HEK293 (cell line): Measurements from ENCODE around the gene PTPN9.

Experiments used
- CTCF ChIA-PET: fragments of 350-600 bp; formaldehyde crosslinking; extraction: SDS; loops from one replicate; lab custom pipeline; 2021; ENCODE audit warnings: antibody characterized with exemption; lab: Yijun Ruan, JAX
- POLR2A ChIA-PET: fragments of 300-600 bp; formaldehyde crosslinking; extraction: SDS; loops from one replicate; lab custom pipeline; 2020; ENCODE audit warnings: antibody characterized with exemption, inconsistent platforms; lab: Yijun Ruan, JAX
- H3K27ac ChIP-seq: fragments of 200-500 bp; sonication (Bioruptor generic); 2 replicates; pipeline ENCODE4 v1.5.1; 2014; ENCODE audit warnings: low read depth, low read length, control low read depth, inconsistent platforms; ENCODE audit errors: extremely low read depth
- H3K36me3 ChIP-seq, 2 experiments: fragments of 200-500 bp in 1 of 2; sonication (Bioruptor generic) in 1 of 2; 1 replicate in 1 of 2; 2 replicates in 1 of 2; pipeline ENCODE4 v1.5.1; 2014 to 2017; ENCODE audit warnings: inconsistent platforms in 2 of 2, low read length in 2 of 2; ENCODE audit not compliant: control insufficient read depth in 2 of 2, insufficient read depth in 1 of 2
- H3K4me1 ChIP-seq: fragments of 200-500 bp; sonication (Bioruptor generic); 2 replicates; pipeline ENCODE4 v1.5.1; 2014; ENCODE audit warnings: mild to moderate bottlenecking, low read length, inconsistent platforms; ENCODE audit not compliant: control insufficient read depth, insufficient read depth
- H3K4me3 ChIP-seq: 2 replicates; pipeline ENCODE4 v1.5.1; 2011; ENCODE audit warnings: low read depth, mild to moderate bottlenecking, control low read depth, low read length, moderate library complexity
- H3K9me3 ChIP-seq: fragments of 200-500 bp; sonication (Bioruptor generic); 2 replicates; pipeline ENCODE4 v1.5.1; 2014; ENCODE audit warnings: low read depth, low read length, inconsistent platforms; ENCODE audit not compliant: control insufficient read depth, insufficient read depth
- ZFP37 ChIP-seq: fragments of 450-650 bp; formaldehyde crosslinking; IDR thresholded peaks from 2 replicates; pipeline ENCODE4 v1.5.1; 2016; ENCODE audit warnings: missing biosample characterization, missing genetic modification characterization
- ZNF202 ChIP-seq: fragments of 450-650 bp; formaldehyde crosslinking; IDR thresholded peaks from 2 replicates; pipeline ENCODE4 v1.5.1; 2016; ENCODE audit warnings: missing biosample characterization, missing genetic modification characterization, borderline replicate concordance
- ZNF311 ChIP-seq: fragments of 450-650 bp; formaldehyde crosslinking; IDR thresholded peaks from 2 replicates; pipeline ENCODE4 v1.5.1; 2017; ENCODE audit warnings: missing biosample characterization, missing genetic modification characterization, borderline replicate concordance
- ZNF335 ChIP-seq: fragments of 450-650 bp; formaldehyde crosslinking; conservative IDR thresholded peaks from 2 replicates; pipeline ENCODE4 v1.5.1; 2016; ENCODE audit warnings: missing biosample characterization, missing genetic modification characterization
- ZNF404 ChIP-seq: fragments of 450-650 bp; formaldehyde crosslinking; IDR thresholded peaks from 2 replicates; pipeline ENCODE4 v1.5.1; 2017; ENCODE audit warnings: missing biosample characterization, missing genetic modification characterization
- ZNF423 ChIP-seq: fragments of 450-650 bp; formaldehyde crosslinking; IDR thresholded peaks from 2 replicates; pipeline ENCODE4 v1.5.1; 2016; ENCODE audit warnings: missing biosample characterization, missing genetic modification characterization
- ZNF426 ChIP-seq: fragments of 450-650 bp; formaldehyde crosslinking; IDR thresholded peaks from 2 replicates; pipeline ENCODE4 v1.5.1; 2017; ENCODE audit warnings: missing biosample characterization, missing genetic modification characterization, mild to moderate bottlenecking, inconsistent platforms, moderate library complexity
- ZNF530 ChIP-seq: fragments of 450-650 bp; formaldehyde crosslinking; IDR thresholded peaks from 2 replicates; pipeline ENCODE4 v1.5.1; 2016; ENCODE audit warnings: low read depth, missing biosample characterization, missing genetic modification characterization
- ZNF654 ChIP-seq: fragments of 450-650 bp; formaldehyde crosslinking; IDR thresholded peaks from 2 replicates; pipeline ENCODE4 v1.5.1; 2016; ENCODE audit warnings: low read depth, missing biosample characterization, missing genetic modification characterization
- ZNF777 ChIP-seq: fragments of 450-650 bp; formaldehyde crosslinking; IDR thresholded peaks from 2 replicates; pipeline ENCODE4 v1.5.1; 2017; ENCODE audit warnings: missing biosample characterization, missing genetic modification characterization, borderline replicate concordance
- ZNF830 ChIP-seq: fragments of 450-650 bp; IDR thresholded peaks from 2 replicates; pipeline ENCODE4 v1.5.0; 2018; ENCODE audit warnings: missing biosample characterization, missing genetic modification characterization, low read depth, mild to moderate bottlenecking, moderate library complexity
- ZNF837 ChIP-seq: fragments of 450-650 bp; formaldehyde crosslinking; IDR thresholded peaks from 2 replicates; pipeline ENCODE4 v1.5.1; 2016; ENCODE audit warnings: missing biosample characterization, missing genetic modification characterization
- TF ChIP-seq, protein P1 (sequence below): fragments of 450-650 bp; formaldehyde crosslinking; IDR thresholded peaks from 2 replicates; pipeline ENCODE4 v1.5.1; 2016; ENCODE audit warnings: missing biosample characterization, missing genetic modification characterization
- TF ChIP-seq, protein P2 (sequence below): fragments of 450-650 bp; formaldehyde crosslinking; IDR thresholded peaks from 2 replicates; pipeline ENCODE4 v1.5.1; 2017; ENCODE audit warnings: missing biosample characterization, missing genetic modification characterization
- TF ChIP-seq, protein P3 (sequence below): fragments of 450-650 bp; formaldehyde crosslinking; IDR thresholded peaks from 2 replicates; pipeline ENCODE4 v1.5.1; 2016; ENCODE audit warnings: missing biosample characterization, missing genetic modification characterization
- TF ChIP-seq, protein P4 (sequence below): fragments of 450-650 bp; formaldehyde crosslinking; conservative IDR thresholded peaks from 2 replicates; pipeline ENCODE4 v1.5.1; 2016; ENCODE audit warnings: low read depth, missing biosample characterization, missing genetic modification characterization
- TF ChIP-seq, protein P5 (sequence below): fragments of 450-650 bp; formaldehyde crosslinking; IDR thresholded peaks from 2 replicates; pipeline ENCODE4 v1.5.1; 2016; ENCODE audit warnings: missing biosample characterization, missing genetic modification characterization
- TF ChIP-seq, protein P6 (sequence below): fragments of 450-650 bp; formaldehyde crosslinking; IDR thresholded peaks from 2 replicates; pipeline ENCODE4 v1.5.1; 2016; ENCODE audit warnings: missing biosample characterization, missing genetic modification characterization

The PTPN9 gene

DNA sequence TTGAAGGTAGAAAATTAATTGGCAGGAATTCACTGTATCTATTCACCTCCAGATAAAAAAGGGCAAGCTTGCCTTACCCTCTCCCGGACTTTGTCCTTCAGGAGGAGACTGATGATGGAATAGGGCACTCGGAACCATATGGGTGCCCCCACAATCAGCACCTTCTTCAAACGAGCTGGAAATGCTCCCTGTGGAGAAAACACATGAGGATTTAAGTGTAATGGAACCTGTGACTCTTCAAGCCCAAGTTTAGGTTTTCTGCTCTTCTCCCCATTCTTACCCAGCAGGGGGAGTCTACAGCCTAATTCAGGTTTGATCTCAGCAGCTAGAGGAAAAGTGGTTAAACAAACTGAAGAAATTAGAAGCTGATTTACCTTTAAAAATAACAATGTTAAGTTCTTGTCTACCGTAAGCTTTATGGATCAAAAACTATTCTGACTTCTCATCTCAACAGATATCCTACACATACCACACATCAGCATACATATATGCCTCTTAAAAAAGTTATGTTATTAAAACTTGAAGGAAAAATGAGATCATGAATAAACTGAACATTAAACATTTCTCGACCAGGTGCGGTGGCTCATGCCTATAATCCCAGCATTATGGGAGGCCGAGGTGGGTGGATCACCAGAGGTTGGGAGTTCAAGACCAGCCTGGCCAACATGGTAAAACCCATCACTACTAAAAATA lies 70.1 kb downstream of the PTPN9 start:
- POLR2A ChIA-PET: interaction anchor here (0.6 to 0.8 kb wide), 2 partner anchors 131 to 320 kb away, joined by 5 read pairs; partner anchors contain the start of gene IMP3
- CTCF ChIA-PET: interaction anchor here (0.5 to 2.1 kb wide), 15 partner anchors 9 to 1197 kb away, joined by 3 to 14 read pairs (median 4); partner anchors contain the start of gene SNUPN
- H3K36me3 ChIP-seq: peaks cover 44 to 52% of the 10 kb centered on the region in 2 experiments

DNA sequence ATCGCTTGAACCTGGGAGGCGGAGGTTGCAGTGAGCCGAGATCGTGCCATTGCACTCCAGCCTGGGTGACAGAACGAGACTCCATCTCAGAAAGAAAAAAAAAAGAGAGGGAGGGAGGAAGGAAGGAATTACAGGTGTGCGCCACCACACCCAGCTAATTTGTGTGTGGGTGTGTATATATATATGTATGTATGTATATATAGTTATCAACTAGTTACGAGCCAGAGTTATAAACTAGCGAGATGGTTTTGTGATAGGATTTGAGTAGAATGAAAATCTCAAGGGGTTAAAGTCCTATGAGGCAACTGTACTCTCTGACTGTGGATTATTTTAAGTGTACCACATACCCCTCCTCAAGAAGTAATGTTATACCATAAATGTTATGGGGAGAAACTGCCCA lies 76.8 kb downstream of the PTPN9 start:
- CTCF ChIA-PET: no interaction called here
- no peak for TF ChIP-seq ZNF202
- no peak for TF ChIP-seq ZNF777 (tag by site-specific recombination)
- Histone ChIP-seq H3K4me1 (no peaks in the 10 kb centered on the region), H3K9me3 (no peaks in the 10 kb centered on the region), H3K27ac (no peak overlapping the region), H3K4me3 (no peak overlapping the region), H3K36me3 (peaks cover 36 to 49% of the 10 kb centered on the region in 2 experiments; a peak in 2 of 3 replicates)
- POLR2A ChIA-PET: no interaction called here

More for the DNA sequence above, 70.1 kb downstream of the PTPN9 start:
- no peak overlapping the region for H3K4me3 ChIP-seq
- TF ChIP-seq ZNF654 (tag by site-specific recombination) (peak; percentile 45), ZNF335 (tag by site-specific recombination) (peak; percentile 46; the same call in 1 of the 2 replicates), ZNF830 (tag by site-specific recombination) (no peak)
- TF ChIP-seq, protein P1, sequence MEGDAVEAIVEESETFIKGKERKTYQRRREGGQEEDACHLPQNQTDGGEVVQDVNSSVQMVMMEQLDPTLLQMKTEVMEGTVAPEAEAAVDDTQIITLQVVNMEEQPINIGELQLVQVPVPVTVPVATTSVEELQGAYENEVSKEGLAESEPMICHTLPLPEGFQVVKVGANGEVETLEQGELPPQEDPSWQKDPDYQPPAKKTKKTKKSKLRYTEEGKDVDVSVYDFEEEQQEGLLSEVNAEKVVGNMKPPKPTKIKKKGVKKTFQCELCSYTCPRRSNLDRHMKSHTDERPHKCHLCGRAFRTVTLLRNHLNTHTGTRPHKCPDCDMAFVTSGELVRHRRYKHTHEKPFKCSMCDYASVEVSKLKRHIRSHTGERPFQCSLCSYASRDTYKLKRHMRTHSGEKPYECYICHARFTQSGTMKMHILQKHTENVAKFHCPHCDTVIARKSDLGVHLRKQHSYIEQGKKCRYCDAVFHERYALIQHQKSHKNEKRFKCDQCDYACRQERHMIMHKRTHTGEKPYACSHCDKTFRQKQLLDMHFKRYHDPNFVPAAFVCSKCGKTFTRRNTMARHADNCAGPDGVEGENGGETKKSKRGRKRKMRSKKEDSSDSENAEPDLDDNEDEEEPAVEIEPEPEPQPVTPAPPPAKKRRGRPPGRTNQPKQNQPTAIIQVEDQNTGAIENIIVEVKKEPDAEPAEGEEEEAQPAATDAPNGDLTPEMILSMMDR: 0 out of 2 replicates have a peak, but pooled peaks have one; percentile 15
- TF ChIP-seq, all 188 proteins: peak for 3
- Histone ChIP-seq H3K4me1 (no peaks in the 10 kb centered on the region), H3K27ac (no peak overlapping the region), H3K9me3 (no peaks in the 10 kb centered on the region)

DNA sequence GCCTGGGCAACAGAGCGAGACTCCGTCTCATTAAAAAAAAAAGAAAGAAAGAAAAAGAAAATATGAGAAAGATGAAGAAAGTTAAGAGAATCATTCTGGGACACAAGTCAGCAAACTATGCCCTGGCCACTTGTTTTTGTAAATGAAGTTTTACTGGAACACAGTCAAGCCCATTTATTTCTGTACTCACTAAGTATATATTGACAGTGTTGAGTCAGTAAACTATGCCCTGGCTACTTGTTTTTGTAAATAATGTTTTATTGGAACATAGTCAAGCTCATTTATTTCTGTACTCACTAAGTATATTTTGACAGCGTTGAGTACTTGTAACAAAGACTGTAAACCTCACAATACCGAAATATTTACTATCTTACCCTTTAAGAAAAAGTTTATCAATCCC lies 85.4 kb downstream of the PTPN9 start:
- Histone ChIP-seq H3K4me1 (no peaks in the 10 kb centered on the region), H3K36me3 (peaks cover 24 to 70% of the 10 kb centered on the region in 2 experiments), H3K9me3 (no peaks in the 10 kb centered on the region), H3K4me3 (no peak overlapping the region), H3K27ac (no peak overlapping the region)
- ChIA-PET CTCF (interaction anchor here (0.6 to 2.8 kb wide), 3 partner anchors 74 to 353 kb away, joined by 4 to 9 read pairs (median 5); partner anchors contain the start of gene MAN2C1), POLR2A (no interaction called here)
- TF ChIP-seq ZNF311 (tag by site-specific recombination): no peak
- no peak for TF ChIP-seq ZNF426 (tag by site-specific recombination)
- TF ChIP-seq, protein P2, sequence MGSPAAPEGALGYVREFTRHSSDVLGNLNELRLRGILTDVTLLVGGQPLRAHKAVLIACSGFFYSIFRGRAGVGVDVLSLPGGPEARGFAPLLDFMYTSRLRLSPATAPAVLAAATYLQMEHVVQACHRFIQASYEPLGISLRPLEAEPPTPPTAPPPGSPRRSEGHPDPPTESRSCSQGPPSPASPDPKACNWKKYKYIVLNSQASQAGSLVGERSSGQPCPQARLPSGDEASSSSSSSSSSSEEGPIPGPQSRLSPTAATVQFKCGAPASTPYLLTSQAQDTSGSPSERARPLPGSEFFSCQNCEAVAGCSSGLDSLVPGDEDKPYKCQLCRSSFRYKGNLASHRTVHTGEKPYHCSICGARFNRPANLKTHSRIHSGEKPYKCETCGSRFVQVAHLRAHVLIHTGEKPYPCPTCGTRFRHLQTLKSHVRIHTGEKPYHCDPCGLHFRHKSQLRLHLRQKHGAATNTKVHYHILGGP (tag by site-specific recombination): no peak
- TF ChIP-seq ZNF404 (tag by site-specific recombination): no peak
- TF ChIP-seq, protein P3, sequence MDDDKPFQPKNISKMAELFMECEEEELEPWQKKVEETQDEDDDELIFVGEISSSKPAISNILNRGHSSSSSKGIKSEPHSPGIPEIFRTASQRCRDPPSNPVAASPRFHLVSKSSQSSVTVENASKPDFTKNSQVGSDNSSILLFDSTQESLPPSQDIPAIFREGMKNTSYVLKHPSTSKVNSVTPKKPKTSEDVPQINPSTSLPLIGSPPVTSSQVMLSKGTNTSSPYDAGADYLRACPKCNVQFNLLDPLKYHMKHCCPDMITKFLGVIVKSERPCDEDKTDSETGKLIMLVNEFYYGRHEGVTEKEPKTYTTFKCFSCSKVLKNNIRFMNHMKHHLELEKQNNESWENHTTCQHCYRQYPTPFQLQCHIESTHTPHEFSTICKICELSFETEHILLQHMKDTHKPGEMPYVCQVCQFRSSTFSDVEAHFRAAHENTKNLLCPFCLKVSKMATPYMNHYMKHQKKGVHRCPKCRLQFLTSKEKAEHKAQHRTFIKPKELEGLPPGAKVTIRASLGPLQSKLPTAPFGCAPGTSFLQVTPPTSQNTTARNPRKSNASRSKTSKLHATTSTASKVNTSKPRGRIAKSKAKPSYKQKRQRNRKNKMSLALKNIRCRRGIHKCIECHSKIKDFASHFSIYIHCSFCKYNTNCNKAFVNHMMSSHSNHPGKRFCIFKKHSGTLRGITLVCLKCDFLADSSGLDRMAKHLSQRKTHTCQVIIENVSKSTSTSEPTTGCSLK (tag by site-specific recombination): no peak
- TF ChIP-seq, protein P4, sequence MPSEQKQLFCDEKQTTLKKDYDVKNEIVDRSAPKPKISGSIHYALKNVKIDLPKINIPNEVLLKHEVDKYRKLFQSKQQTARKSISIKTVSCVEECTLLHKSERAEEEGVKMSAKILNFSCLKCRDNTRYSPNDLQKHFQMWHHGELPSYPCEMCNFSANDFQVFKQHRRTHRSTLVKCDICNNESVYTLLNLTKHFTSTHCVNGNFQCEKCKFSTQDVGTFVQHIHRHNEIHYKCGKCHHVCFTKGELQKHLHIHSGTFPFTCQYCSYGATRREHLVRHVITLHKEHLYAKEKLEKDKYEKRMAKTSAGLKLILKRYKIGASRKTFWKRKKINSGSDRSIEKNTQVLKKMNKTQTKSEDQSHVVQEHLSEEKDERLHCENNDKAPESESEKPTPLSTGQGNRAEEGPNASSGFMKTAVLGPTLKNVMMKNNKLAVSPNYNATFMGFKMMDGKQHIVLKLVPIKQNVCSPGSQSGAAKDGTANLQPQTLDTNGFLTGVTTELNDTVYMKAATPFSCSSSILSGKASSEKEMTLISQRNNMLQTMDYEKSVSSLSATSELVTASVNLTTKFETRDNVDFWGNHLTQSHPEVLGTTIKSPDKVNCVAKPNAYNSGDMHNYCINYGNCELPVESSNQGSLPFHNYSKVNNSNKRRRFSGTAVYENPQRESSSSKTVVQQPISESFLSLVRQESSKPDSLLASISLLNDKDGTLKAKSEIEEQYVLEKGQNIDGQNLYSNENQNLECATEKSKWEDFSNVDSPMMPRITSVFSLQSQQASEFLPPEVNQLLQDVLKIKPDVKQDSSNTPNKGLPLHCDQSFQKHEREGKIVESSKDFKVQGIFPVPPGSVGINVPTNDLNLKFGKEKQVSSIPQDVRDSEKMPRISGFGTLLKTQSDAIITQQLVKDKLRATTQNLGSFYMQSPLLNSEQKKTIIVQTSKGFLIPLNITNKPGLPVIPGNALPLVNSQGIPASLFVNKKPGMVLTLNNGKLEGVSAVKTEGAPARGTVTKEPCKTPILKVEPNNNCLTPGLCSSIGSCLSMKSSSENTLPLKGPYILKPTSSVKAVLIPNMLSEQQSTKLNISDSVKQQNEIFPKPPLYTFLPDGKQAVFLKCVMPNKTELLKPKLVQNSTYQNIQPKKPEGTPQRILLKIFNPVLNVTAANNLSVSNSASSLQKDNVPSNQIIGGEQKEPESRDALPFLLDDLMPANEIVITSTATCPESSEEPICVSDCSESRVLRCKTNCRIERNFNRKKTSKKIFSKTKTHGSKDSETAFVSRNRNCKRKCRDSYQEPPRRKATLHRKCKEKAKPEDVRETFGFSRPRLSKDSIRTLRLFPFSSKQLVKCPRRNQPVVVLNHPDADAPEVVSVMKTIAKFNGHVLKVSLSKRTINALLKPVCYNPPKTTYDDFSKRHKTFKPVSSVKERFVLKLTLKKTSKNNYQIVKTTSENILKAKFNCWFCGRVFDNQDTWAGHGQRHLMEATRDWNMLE (tag by site-specific recombination): no peak
- no peak for TF ChIP-seq ZNF530 (tag by site-specific recombination)
- no peak for TF ChIP-seq ZFP37 (tag by site-specific recombination)
- TF ChIP-seq ZNF423 (tag by site-specific recombination): no peak
- TF ChIP-seq, protein P5, sequence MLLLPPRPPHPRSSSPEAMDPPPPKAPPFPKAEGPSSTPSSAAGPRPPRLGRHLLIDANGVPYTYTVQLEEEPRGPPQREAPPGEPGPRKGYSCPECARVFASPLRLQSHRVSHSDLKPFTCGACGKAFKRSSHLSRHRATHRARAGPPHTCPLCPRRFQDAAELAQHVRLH: no peak
- no peak for TF ChIP-seq ZNF837 (tag by site-specific recombination)
- TF ChIP-seq, protein P6, sequence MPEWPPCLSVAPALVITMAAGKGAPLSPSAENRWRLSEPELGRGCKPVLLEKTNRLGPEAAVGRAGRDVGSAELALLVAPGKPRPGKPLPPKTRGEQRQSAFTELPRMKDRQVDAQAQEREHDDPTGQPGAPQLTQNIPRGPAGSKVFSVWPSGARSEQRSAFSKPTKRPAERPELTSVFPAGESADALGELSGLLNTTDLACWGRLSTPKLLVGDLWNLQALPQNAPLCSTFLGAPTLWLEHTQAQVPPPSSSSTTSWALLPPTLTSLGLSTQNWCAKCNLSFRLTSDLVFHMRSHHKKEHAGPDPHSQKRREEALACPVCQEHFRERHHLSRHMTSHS (tag by site-specific recombination): no peak
